Measurements from ENCODE around the gene TYW3. TPM values are rescaled to one million over a fixed set of nuclear protein-coding genes. Genes with fewer than 3 reads are reported as not detected.

TYW3 gene
- total and polyA plus RNA-seq, 9 donors: 11.6 to 30.9 (median 21.7) TPM

- Histone ChIP-seq H3K9me3 (no peaks in the 10 kb centered on the region), H3K27ac (no peak overlapping the region), H3K4me3 (no peak overlapping the region), H3K27me3 (no peaks in the 10 kb centered on the region), H3K4me1 (ENCODE audit: insufficient read depth) (no peaks in the 10 kb centered on the region), H3K36me3 (no peaks in the 10 kb centered on the region)
- TF ChIP-seq POLR2A (IDR thresholded peaks at IDR 0.05) (no peak), CTCF (IDR thresholded peaks at IDR 0.05) (no peak), EP300 (IDR thresholded peaks at IDR 0.05) (no peak)
- intact Hi-C loops (cut with DNase I): no loop called here
- 36 to 54% (median 40%) methylated on average over 9 of the region's 9 CpGs for WGBS, 3 donors
- DNase-seq: no peak
These were observed 78.7 kb downstream of the TYW3 start for GRCh38 chr1:74811436-74812179.

GRCh38 chr1:74812180-74812541 is 79.2 kb downstream of the TYW3 start:
- H3K4me1 ChIP-seq (ENCODE audit: insufficient read depth): no peaks in the 10 kb centered on the region
- H3K27ac ChIP-seq: no peak overlapping the region
- no peak overlapping the region for H3K4me3 ChIP-seq
- WGBS, 3 donors: 13 to 48% (median 20%) methylated on average over 1 of the region's 1 CpG
- no peaks in the 10 kb centered on the region for H3K9me3 ChIP-seq
- H3K36me3 ChIP-seq: no peaks in the 10 kb centered on the region
- TF ChIP-seq EP300 (IDR thresholded peaks at IDR 0.05) (no peak), CTCF (IDR thresholded peaks at IDR 0.05) (no peak), POLR2A (IDR thresholded peaks at IDR 0.05) (no peak)
- DNase-seq: no peak
- intact Hi-C loops (cut with DNase I): no loop called here
- no peaks in the 10 kb centered on the region for H3K27me3 ChIP-seq

Other genes with a start within 250 kb of the TYW3 start
- not detected for gene LRRC53, start 220.5 kb upstream of the TYW3 start, total RNA-seq
- gene LRRC53, start 220.5 kb upstream of the TYW3 start, polyA plus RNA-seq: not detected
- 10 to 100 TPM in 1 of 7 donors, 1 to 10 TPM in 3, under 1 TPM in 3; 0.05 to 10.9 (median 1.1) TPM for gene ERICH3, start 59.4 kb upstream of the TYW3 start, total RNA-seq
- under 1 TPM; 0.07 to 0.23 TPM for gene ERICH3, start 59.4 kb upstream of the TYW3 start, polyA plus RNA-seq
- 10 to 100 TPM; 24.9 to 75.8 (median 28.8) TPM for gene CRYZ, start 102 bp upstream of the TYW3 start, total RNA-seq
- gene CRYZ, start 102 bp upstream of the TYW3 start, polyA plus RNA-seq: 10 to 100 TPM; 24.0 to 24.5 TPM

Data from ovary (tissue), 9 donors.